Measurements from ENCODE around the gene COX7B2.

DNA sequence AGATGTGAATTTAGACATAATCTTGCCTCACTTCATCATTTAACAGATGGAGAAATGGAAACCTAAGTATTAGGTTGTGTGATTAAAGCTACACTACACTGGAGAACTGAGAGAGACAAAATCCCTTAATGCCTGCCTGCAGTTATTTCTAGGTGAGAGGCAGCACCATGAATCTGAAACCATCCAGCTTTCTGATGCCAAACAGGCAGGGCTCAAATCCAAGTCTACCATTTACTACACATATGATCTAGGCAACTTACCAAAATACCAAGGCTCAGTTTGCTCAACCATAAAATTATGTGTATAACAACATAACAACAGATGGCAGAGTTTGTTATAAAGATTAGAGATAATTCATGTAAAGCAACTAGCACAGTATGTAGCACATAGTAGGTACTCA lies 45.6 kb upstream of the COX7B2 start:
- TF ChIP-seq POLR2AphosphoS5 (IDR thresholded peaks at IDR 0.05; ENCODE audit: borderline replicate concordance, low read depth, low read length) (no peak), EZH2 (IDR thresholded peaks at IDR 0.05) (no peak), FOXP2 (optimal IDR thresholded peaks at IDR 0.05; ENCODE audit: control extremely low read depth, extremely low read length, insufficient read depth) (no peak)

All from SK-N-MC (cell line).